GM23338 (cell line): ENCODE measurements around the gene TUBA8. TPM values are rescaled to one million over a fixed set of nuclear protein-coding genes. Genes with fewer than 3 reads are reported as not detected.

Experiments used
- ATAC-seq: fragments of 200-7000 bp; cut with Tn5 transposase; 3 replicates; pipeline ENCODE4 v1.9.1; 2020
- DNase-seq: peaks from one replicate; pipeline ENCODE4 v3.0.0-alpha.2; 2015; ENCODE audit warnings: low spot score
- H2AFZ ChIP-seq: fragments of 200-600 bp; sonication (generic); 2 replicates; pipeline ENCODE4 v1.8.0; 2016; ENCODE audit warnings: antibody characterized with exemption, mild to moderate bottlenecking, moderate library complexity
- H3F3A ChIP-seq: fragments of 200-600 bp; sonication (generic); replicated peaks from 2 replicates; pipeline ENCODE4 v1.8.0; 2017; ENCODE audit warnings: antibody characterized with exemption, mixed run types, low read depth
- H3K27ac ChIP-seq: fragments of 200-600 bp; sonication (generic); 2 replicates; pipeline ENCODE4 v1.6.1; 2016; ENCODE audit warnings: low read depth
- H3K27me3 ChIP-seq: fragments of 200-600 bp; sonication (generic); 2 replicates; pipeline ENCODE4 v1.8.0; 2016; ENCODE audit warnings: mild to moderate bottlenecking, mixed run types, moderate library complexity; ENCODE audit not compliant: insufficient read depth
- H3K36me3 ChIP-seq: fragments of 200-600 bp; sonication (generic); 2 replicates; pipeline ENCODE4 v1.8.0; 2016; ENCODE audit warnings: mild to moderate bottlenecking; ENCODE audit not compliant: insufficient read depth
- H3K4me1 ChIP-seq: fragments of 200-600 bp; sonication (generic); 2 replicates; pipeline ENCODE4 v1.8.0; 2016; ENCODE audit warnings: mild to moderate bottlenecking, moderate library complexity; ENCODE audit not compliant: insufficient read depth
- H3K4me2 ChIP-seq: fragments of 200-600 bp; sonication (generic); 2 replicates; pipeline ENCODE4 v1.7.1; 2017; ENCODE audit warnings: mixed run types
- H3K4me3 ChIP-seq: fragments of 200-600 bp; sonication (generic); 2 replicates; pipeline ENCODE4 v1.6.1; 2016; ENCODE audit warnings: mixed run types
- H3K79me2 ChIP-seq: fragments of 200-600 bp; sonication (generic); replicated peaks from 2 replicates; pipeline ENCODE4 v1.8.0; 2017; ENCODE audit warnings: mild to moderate bottlenecking; ENCODE audit not compliant: insufficient read depth
- H3K9me2 ChIP-seq: fragments of 200-600 bp; sonication (generic); 2 replicates; pipeline ENCODE4 v1.8.0; 2017; ENCODE audit not compliant: insufficient read depth
- H4K20me1 ChIP-seq: fragments of 200-600 bp; sonication (generic); replicated peaks from 2 replicates; pipeline ENCODE4 v1.8.0; 2017; ENCODE audit warnings: mild to moderate bottlenecking; ENCODE audit not compliant: insufficient read depth
- H3K27ac Mint-ChIP-seq: 2 replicates; pipeline ENCODE4 v1.8.0; 2020; ENCODE audit warnings: inconsistent platforms, mild to moderate bottlenecking, moderate library complexity, mixed read lengths
- H3K27me3 Mint-ChIP-seq: 3 replicates; pipeline ENCODE4 v1.8.0; 2022; ENCODE audit warnings: low read depth, mild to moderate bottlenecking, moderate library complexity, mixed read lengths, inconsistent platforms; ENCODE audit not compliant: insufficient read depth, poor library complexity
- H3K36me3 Mint-ChIP-seq: 3 replicates; pipeline ENCODE4 v1.8.0; 2021; ENCODE audit warnings: low read depth, mild to moderate bottlenecking, inconsistent platforms, moderate library complexity, mixed read lengths
- H3K4me1 Mint-ChIP-seq: 3 replicates; pipeline ENCODE4 v1.8.0; 2020; ENCODE audit warnings: mild to moderate bottlenecking, inconsistent platforms, mixed read lengths
- H3K4me3 Mint-ChIP-seq: 3 replicates; pipeline ENCODE4 v1.8.0; 2021; ENCODE audit warnings: moderate library complexity, mild to moderate bottlenecking, inconsistent platforms, mixed read lengths
- H3K9me3 Mint-ChIP-seq: 3 replicates; pipeline ENCODE4 v1.8.0; 2020; ENCODE audit warnings: moderate library complexity, mild to moderate bottlenecking, inconsistent platforms, mixed read lengths
- CREB1 ChIP-seq: fragments of 250-450 bp; sonication (Bioruptor Pico); IDR thresholded peaks from 2 replicates; pipeline ENCODE4 v1.5.0; 2020; ENCODE audit warnings: low read depth, mild to moderate bottlenecking, moderate library complexity
- CTCF ChIP-seq, 2 experiments: fragments of 200-600 bp in 1 of 2; sonication (generic) in 1 of 2; conservative IDR thresholded peaks; 2 replicates each; pipeline versions ENCODE4 v1.5.1 to v1.6.1; 2016 to 2017; ENCODE audit warnings: antibody characterized with exemption in 2 of 2, low read depth in 2 of 2, mild to moderate bottlenecking in 2 of 2, moderate library complexity in 1 of 2
- ETS1 ChIP-seq: IDR thresholded peaks from 2 replicates; pipeline ENCODE4 v1.6.1; 2016; ENCODE audit warnings: antibody characterized with exemption
- EZH2 ChIP-seq: fragments of 200-600 bp; sonication (generic); IDR thresholded peaks from one replicate; pipeline ENCODE4 v1.8.0; 2017; ENCODE audit warnings: antibody characterized with exemption, mild to moderate bottlenecking, low read depth; ENCODE audit not compliant: unreplicated experiment
- EZH2phosphoT487 ChIP-seq: fragments of 200-600 bp; sonication (generic); IDR thresholded peaks from one replicate; pipeline ENCODE4 v1.8.1; 2018; ENCODE audit warnings: antibody characterized with exemption; ENCODE audit not compliant: unreplicated experiment
- JUNB ChIP-seq: IDR thresholded peaks from one replicate; pipeline ENCODE4 v1.6.1; 2016; ENCODE audit warnings: antibody characterized with exemption; ENCODE audit not compliant: unreplicated experiment
- NANOG ChIP-seq: IDR thresholded peaks from 2 replicates; pipeline ENCODE4 v1.6.1; 2016; ENCODE audit warnings: antibody characterized with exemption, borderline replicate concordance
- POLR2AphosphoS5 ChIP-seq: IDR thresholded peaks from 2 replicates; pipeline ENCODE4 v1.6.1; 2016; ENCODE audit warnings: antibody characterized with exemption, low read depth
- REST ChIP-seq: IDR thresholded peaks from one replicate; pipeline ENCODE4 v1.6.1; 2018; ENCODE audit warnings: antibody characterized with exemption; ENCODE audit not compliant: unreplicated experiment
- STAT1 ChIP-seq: IDR thresholded peaks from one replicate; pipeline ENCODE4 v1.6.1; 2016; ENCODE audit warnings: antibody characterized with exemption; ENCODE audit not compliant: unreplicated experiment
- ZNF114 ChIP-seq: fragments of 250-450 bp; sonication (Bioruptor Pico); IDR thresholded peaks from 2 replicates; pipeline ENCODE4 v1.5.0; 2020; ENCODE audit warnings: mild to moderate bottlenecking, moderate library complexity
- ZNF331 ChIP-seq: fragments of 250-450 bp; sonication (Bioruptor Pico); IDR thresholded peaks from 2 replicates; pipeline ENCODE4 v1.5.0; 2020; ENCODE audit warnings: low read depth, mild to moderate bottlenecking, moderate library complexity
- polyA plus RNA-seq: library from polyadenylated mRNA; unstranded; fragments of >200 nt; fragmentation: Nextera tagmentation; extraction: Ambion mirVana; gene quantifications from 2 replicates; pipeline ENCODE4 v1.2.1, GENCODE V29; 2016
- total RNA-seq: library from RNA; depleted of rRNA; stranded (reverse); fragments of >200 nt; shearing (Covaris generic); gene quantifications from 2 replicates; pipeline ENCODE4 v1.2.3, GENCODE V29; 2014
- TF ChIP-seq, protein P1 (sequence below): fragments of 250-450 bp; sonication (Bioruptor Pico); IDR thresholded peaks from 2 replicates; pipeline ENCODE4 v1.5.0; 2020; ENCODE audit warnings: mild to moderate bottlenecking, moderate library complexity

Gene TUBA8
- total and polyA plus RNA-seq, 2 experiments from 2014 or later, result 0.31 to 0.48 TPM

GRCh38 chr22:18136563-18137320 is 26.1 kb downstream of the TUBA8 start:
- no peaks in the 10 kb centered on the region for H3F3A ChIP-seq
- H3K36me3 Mint-ChIP-seq, result peaks cover 15% of the 10 kb centered on the region
- no peak overlapping the region for H3K4me3 Mint-ChIP-seq
- H3K4me2 ChIP-seq, result no peak overlapping the region
- H2AFZ ChIP-seq, result no peak overlapping the region
- peaks cover 8% of the 10 kb centered on the region for H3K9me3 Mint-ChIP-seq
- no peaks in the 10 kb centered on the region for H4K20me1 ChIP-seq
- peaks cover 4% of the 10 kb centered on the region for H3K27me3 Mint-ChIP-seq
- DNase-seq (peak; percentile 29), ATAC-seq (peak; percentile 49; the same call in 2 of the 3 replicates)
- H3K27ac ChIP-seq, result no peak overlapping the region
- no peaks in the 10 kb centered on the region for H3K9me2 ChIP-seq
- H3K36me3 ChIP-seq, result no peaks in the 10 kb centered on the region
- peaks cover 4% of the 10 kb centered on the region; the same call in 1 of the 2 replicates for H3K4me1 ChIP-seq
- no peak for TF ChIP-seq EZH2
- TF ChIP-seq STAT1, result no peak
- TF ChIP-seq NANOG, result no peak
- no peak for TF ChIP-seq REST
- no peak for TF ChIP-seq ZNF331 (CRISPR knock-in tag)
- no peak for TF ChIP-seq CTCF (conservative IDR thresholded peaks at IDR 0.05; ENCODE audit: low read depth in 2 of 2)
- no peak for TF ChIP-seq CREB1 (CRISPR knock-in tag)
- no peak for TF ChIP-seq POLR2AphosphoS5
- TF ChIP-seq ETS1, result no peak
- TF ChIP-seq, protein P1, sequence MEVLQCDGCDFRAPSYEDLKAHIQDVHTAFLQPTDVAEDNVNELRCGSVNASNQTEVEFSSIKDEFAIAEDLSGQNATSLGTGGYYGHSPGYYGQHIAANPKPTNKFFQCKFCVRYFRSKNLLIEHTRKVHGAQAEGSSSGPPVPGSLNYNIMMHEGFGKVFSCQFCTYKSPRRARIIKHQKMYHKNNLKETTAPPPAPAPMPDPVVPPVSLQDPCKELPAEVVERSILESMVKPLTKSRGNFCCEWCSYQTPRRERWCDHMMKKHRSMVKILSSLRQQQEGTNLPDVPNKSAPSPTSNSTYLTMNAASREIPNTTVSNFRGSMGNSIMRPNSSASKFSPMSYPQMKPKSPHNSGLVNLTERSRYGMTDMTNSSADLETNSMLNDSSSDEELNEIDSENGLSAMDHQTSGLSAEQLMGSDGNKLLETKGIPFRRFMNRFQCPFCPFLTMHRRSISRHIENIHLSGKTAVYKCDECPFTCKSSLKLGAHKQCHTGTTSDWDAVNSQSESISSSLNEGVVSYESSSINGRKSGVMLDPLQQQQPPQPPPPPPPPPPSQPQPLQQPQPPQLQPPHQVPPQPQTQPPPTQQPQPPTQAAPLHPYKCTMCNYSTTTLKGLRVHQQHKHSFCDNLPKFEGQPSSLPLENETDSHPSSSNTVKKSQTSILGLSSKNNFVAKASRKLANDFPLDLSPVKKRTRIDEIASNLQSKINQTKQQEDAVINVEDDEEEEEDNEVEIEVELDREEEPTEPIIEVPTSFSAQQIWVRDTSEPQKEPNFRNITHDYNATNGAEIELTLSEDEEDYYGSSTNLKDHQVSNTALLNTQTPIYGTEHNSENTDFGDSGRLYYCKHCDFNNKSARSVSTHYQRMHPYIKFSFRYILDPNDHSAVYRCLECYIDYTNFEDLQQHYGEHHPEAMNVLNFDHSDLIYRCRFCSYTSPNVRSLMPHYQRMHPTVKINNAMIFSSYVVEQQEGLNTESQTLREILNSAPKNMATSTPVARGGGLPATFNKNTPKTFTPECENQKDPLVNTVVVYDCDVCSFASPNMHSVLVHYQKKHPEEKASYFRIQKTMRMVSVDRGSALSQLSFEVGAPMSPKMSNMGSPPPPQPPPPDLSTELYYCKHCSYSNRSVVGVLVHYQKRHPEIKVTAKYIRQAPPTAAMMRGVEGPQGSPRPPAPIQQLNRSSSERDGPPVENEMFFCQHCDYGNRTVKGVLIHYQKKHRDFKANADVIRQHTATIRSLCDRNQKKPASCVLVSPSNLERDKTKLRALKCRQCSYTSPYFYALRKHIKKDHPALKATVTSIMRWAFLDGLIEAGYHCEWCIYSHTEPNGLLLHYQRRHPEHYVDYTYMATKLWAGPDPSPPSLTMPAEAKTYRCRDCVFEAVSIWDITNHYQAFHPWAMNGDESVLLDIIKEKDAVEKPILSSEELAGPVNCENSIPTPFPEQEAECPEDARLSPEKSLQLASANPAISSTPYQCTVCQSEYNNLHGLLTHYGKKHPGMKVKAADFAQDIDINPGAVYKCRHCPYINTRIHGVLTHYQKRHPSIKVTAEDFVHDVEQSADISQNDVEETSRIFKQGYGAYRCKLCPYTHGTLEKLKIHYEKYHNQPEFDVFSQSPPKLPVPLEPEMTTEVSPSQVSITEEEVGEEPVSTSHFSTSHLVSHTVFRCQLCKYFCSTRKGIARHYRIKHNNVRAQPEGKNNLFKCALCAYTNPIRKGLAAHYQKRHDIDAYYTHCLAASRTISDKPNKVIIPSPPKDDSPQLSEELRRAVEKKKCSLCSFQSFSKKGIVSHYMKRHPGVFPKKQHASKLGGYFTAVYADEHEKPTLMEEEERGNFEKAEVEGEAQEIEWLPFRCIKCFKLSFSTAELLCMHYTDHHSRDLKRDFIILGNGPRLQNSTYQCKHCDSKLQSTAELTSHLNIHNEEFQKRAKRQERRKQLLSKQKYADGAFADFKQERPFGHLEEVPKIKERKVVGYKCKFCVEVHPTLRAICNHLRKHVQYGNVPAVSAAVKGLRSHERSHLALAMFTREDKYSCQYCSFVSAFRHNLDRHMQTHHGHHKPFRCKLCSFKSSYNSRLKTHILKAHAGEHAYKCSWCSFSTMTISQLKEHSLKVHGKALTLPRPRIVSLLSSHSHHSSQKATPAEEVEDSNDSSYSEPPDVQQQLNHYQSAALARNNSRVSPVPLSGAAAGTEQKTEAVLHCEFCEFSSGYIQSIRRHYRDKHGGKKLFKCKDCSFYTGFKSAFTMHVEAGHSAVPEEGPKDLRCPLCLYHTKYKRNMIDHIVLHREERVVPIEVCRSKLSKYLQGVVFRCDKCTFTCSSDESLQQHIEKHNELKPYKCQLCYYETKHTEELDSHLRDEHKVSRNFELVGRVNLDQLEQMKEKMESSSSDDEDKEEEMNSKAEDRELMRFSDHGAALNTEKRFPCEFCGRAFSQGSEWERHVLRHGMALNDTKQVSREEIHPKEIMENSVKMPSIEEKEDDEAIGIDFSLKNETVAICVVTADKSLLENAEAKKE (CRISPR knock-in tag), result no peak
- TF ChIP-seq JUNB, result no peak
- TF ChIP-seq EZH2phosphoT487, result no peak
- TF ChIP-seq ZNF114 (CRISPR knock-in tag), result no peak
- H3K4me3 ChIP-seq, result no peak overlapping the region
- no peak overlapping the region for H3K27ac Mint-ChIP-seq
- peaks cover 13% of the 10 kb centered on the region for H3K4me1 Mint-ChIP-seq
- H3K27me3 ChIP-seq, result no peaks in the 10 kb centered on the region
- H3K79me2 ChIP-seq, result no peaks in the 10 kb centered on the region
